GM20000 (cell line): ENCODE results near the gene CCDC50.

Experiments
- DNase-seq: peaks from one replicate; pipeline ENCODE4 v3.0.0; 2012; ENCODE audit warnings: low spot score
- CTCF ChIP-seq: IDR thresholded peaks from 2 replicates; pipeline ENCODE4 v1.5.1; 2012; ENCODE audit warnings: mild to moderate bottlenecking, control low read depth; ENCODE audit errors: extremely low read depth, missing control alignments

CCDC50 gene

GRCh38 chr3:191302451-191302850 lies 26.7 kb upstream of the CCDC50 start:
- no peak for DNase-seq
- TF ChIP-seq CTCF = no peak

GRCh38 chr3:191303596-191303995 lies 25.6 kb upstream of the CCDC50 start:
- TF ChIP-seq CTCF = no peak
- no peak for DNase-seq

- DNase-seq = no peak
- no peak for TF ChIP-seq CTCF
Measured at GRCh38 chr3:191306428-191306827, 22.8 kb upstream of the CCDC50 start.

GRCh38 chr3:191307341-191307740 lies 21.9 kb upstream of the CCDC50 start:
- no peak for DNase-seq
- no peak for TF ChIP-seq CTCF

GRCh38 chr3:191313296-191313695 lies 15.9 kb upstream of the CCDC50 start:
- no peak for DNase-seq
- no peak for TF ChIP-seq CTCF

GRCh38 chr3:191314109-191314728 lies 15.0 kb upstream of the CCDC50 start:
- no peak for DNase-seq
- TF ChIP-seq CTCF = no peak

GRCh38 chr3:191316876-191317603 lies 12.2 kb upstream of the CCDC50 start:
- no peak for TF ChIP-seq CTCF
- DNase-seq = no peak
